ENCODE data around the gene PAK1.

GRCh38 chr11:77406396-77406795 lies 67.5 kb downstream of the PAK1 start:
- TF ChIP-seq REST (IDR thresholded peaks at IDR 0.05; ENCODE audit: insufficient replicate concordance, low read depth) (no peak), POLR2AphosphoS5 (IDR thresholded peaks at IDR 0.05; ENCODE audit: low read depth) (no peak)
